Neural progenitor cell (in vitro differentiated cells): Measurements from ENCODE around the gene GOLGA6L2. TPM values are rescaled to one million over a fixed set of nuclear protein-coding genes. Genes with fewer than 3 reads are reported as not detected.

Source experiments
- DNase-seq: peaks from one replicate; pipeline ENCODE4 v3.0.0-alpha.2; 2016; ENCODE audit warnings: low spot score
- H2AFZ ChIP-seq: fragments of 200-600 bp; sonication (generic); replicated peaks from 2 replicates; pipeline ENCODE4 v1.6.1; 2016; ENCODE audit warnings: antibody characterized with exemption
- H3F3A ChIP-seq: fragments of 200-600 bp; sonication (generic); 2 replicates; pipeline ENCODE4 v1.6.1; 2016; ENCODE audit warnings: antibody characterized with exemption, low read depth
- H3K27ac ChIP-seq: fragments of 200-600 bp; sonication (generic); 2 replicates; pipeline ENCODE4 v1.5.1; 2016; ENCODE audit warnings: mild to moderate bottlenecking
- H3K27me3 ChIP-seq: fragments of 200-600 bp; sonication (generic); 2 replicates; pipeline ENCODE4 v1.6.1; 2016; ENCODE audit warnings: mild to moderate bottlenecking, moderate library complexity
- H3K36me3 ChIP-seq: fragments of 200-600 bp; sonication (generic); 2 replicates; pipeline ENCODE4 v1.5.1; 2016
- H3K4me1 ChIP-seq: fragments of 200-600 bp; sonication (generic); 2 replicates; pipeline ENCODE4 v1.6.1; 2016; ENCODE audit warnings: mixed run types
- H3K4me2 ChIP-seq: fragments of 200-600 bp; sonication (generic); 2 replicates; pipeline ENCODE4 v1.6.1; 2016
- H3K4me3 ChIP-seq: fragments of 200-600 bp; sonication (generic); 2 replicates; pipeline ENCODE4 v1.5.1; 2016
- H3K79me2 ChIP-seq: fragments of 200-600 bp; sonication (generic); 2 replicates; pipeline ENCODE4 v1.6.1; 2016; ENCODE audit warnings: low read depth
- H3K9ac ChIP-seq: fragments of 200-600 bp; sonication (generic); 2 replicates; pipeline ENCODE4 v1.6.1; 2016
- H3K9me3 ChIP-seq: fragments of 200-600 bp; sonication (generic); 2 replicates; pipeline ENCODE4 v1.5.1; 2016; ENCODE audit warnings: low read depth
- H4K20me1 ChIP-seq: fragments of 200-600 bp; sonication (generic); 2 replicates; pipeline ENCODE4 v1.6.1; 2016; ENCODE audit warnings: low read depth
- H3K27ac Mint-ChIP-seq: 3 replicates; pipeline ENCODE4 v1.8.0; 2021; ENCODE audit warnings: mixed read lengths
- H3K27me3 Mint-ChIP-seq: 2 replicates; pipeline ENCODE4 v1.8.0; 2022; ENCODE audit warnings: low read depth, mild to moderate bottlenecking, inconsistent platforms, moderate library complexity, mixed read lengths; ENCODE audit not compliant: insufficient read depth
- H3K36me3 Mint-ChIP-seq: 3 replicates; pipeline ENCODE4 v1.8.0; 2021; ENCODE audit warnings: mixed read lengths
- H3K4me1 Mint-ChIP-seq: 3 replicates; pipeline ENCODE4 v1.8.0; 2021; ENCODE audit warnings: mixed read lengths
- H3K4me3 Mint-ChIP-seq: 3 replicates; pipeline ENCODE4 v1.8.0; 2021; ENCODE audit warnings: mild to moderate bottlenecking, moderate library complexity, mixed read lengths
- H3K9me3 Mint-ChIP-seq: 3 replicates; pipeline ENCODE4 v1.8.0; 2020; ENCODE audit warnings: mixed read lengths
- CTCF ChIP-seq: fragments of 200-600 bp; sonication (generic); IDR thresholded peaks from 2 replicates; pipeline ENCODE4 v1.5.1; 2017; ENCODE audit warnings: antibody characterized with exemption, mild to moderate bottlenecking
- EZH2 ChIP-seq: fragments of 200-600 bp; sonication (generic); IDR thresholded peaks from 2 replicates; pipeline ENCODE4 v1.6.1; 2017; ENCODE audit warnings: antibody characterized with exemption, mild to moderate bottlenecking, moderate library complexity
- EZH2phosphoT487 ChIP-seq: fragments of 200-600 bp; sonication (generic); IDR thresholded peaks from 2 replicates; pipeline ENCODE4 v1.6.1; 2017; ENCODE audit warnings: antibody characterized with exemption
- total RNA-seq: library from RNA; depleted of rRNA; stranded (reverse); fragments of >200 nt; gene quantifications from 2 replicates; pipeline ENCODE4 v1.2.3, GENCODE V29; 2015; ENCODE audit warnings: low replicate concordance

Gene GOLGA6L2, protein sequence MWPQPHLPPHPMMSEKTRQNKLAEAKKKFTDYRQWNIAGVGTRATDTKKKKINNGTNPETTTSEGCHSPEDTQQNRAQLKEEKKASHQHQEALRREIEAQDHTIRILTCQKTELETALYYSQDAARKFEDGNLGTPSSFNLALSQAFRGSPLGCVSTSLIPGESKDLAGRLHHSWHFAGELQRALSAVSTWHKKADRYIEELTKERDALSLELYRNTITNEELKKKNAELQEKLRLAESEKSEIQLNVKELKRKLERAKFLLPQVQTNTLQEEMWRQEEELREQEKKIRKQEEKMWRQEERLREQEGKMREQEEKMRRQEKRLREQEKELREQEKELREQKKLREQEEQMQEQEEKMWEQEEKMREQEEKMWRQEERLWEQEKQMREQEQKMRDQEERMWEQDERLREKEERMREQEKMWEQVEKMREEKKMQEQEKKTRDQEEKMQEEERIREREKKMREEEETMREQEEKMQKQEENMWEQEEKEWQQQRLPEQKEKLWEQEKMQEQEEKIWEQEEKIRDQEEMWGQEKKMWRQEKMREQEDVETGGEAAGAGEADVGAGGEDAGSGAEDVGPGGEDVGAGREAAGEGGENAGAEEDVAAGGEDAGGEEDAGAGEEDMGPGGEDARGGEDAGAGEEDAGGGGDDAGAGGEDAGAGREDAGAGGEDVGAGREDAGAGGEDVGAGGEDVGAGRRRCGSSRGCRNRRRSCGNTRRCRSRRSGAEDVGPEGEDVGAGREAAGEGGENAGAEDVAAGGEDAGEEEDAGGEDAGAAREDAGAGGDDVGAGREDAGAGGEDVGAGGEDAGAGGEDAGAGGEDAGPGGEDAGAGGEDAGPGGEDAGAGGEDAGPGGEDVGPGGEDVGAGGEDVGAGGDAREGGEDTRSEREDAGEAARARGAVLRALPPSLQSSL
- not detected in 2 replicates for total RNA-seq

GRCh38 chr15:23447107-23447500 lies at the start of gene GOLGA6L2:
Gene GOLGA6L2 (minus strand): TSS chr15:23447243. CDS start chr15:23447181, 62 bp downstream.
- no peaks in the 10 kb centered on the region for H3F3A ChIP-seq
- H3K9ac ChIP-seq, result no peak within 1 kb of the TSS
- Mint-ChIP-seq H3K36me3 (no peaks in the 10 kb centered on the region), H3K4me1 (no peaks in the 10 kb centered on the region), H3K9me3 (peaks cover 21% of the 10 kb centered on the region), H3K27ac (no peak within 1 kb of the TSS), H3K4me3 (no peak within 1 kb of the TSS), H3K27me3 (no peaks in the 10 kb centered on the region)
- no peak within 1 kb of the TSS for H3K4me2 ChIP-seq
- H3K4me3 ChIP-seq, result no peak within 1 kb of the TSS
- H3K4me1 ChIP-seq, result no peaks in the 10 kb centered on the region
- H3K27ac ChIP-seq, result no peak within 1 kb of the TSS
- H3K27me3 ChIP-seq, result no peaks in the 10 kb centered on the region
- no peak within 1 kb of the TSS for H2AFZ ChIP-seq
- no peaks in the 10 kb centered on the region for H4K20me1 ChIP-seq
- no peak for DNase-seq
- TF ChIP-seq CTCF, result no peak
- no peak for TF ChIP-seq EZH2
- TF ChIP-seq EZH2phosphoT487, result no peak
- no peaks in the 10 kb centered on the region for H3K79me2 ChIP-seq
- H3K9me3 ChIP-seq, result no peaks in the 10 kb centered on the region
- no peaks in the 10 kb centered on the region for H3K36me3 ChIP-seq

GRCh38 chr15:23484870-23485269 lies 37.8 kb upstream of the GOLGA6L2 start:
- H3K27me3 Mint-ChIP-seq, result no peaks in the 10 kb centered on the region
- H3K27ac Mint-ChIP-seq, result no peak overlapping the region

GRCh38 chr15:23483821-23484299 lies 36.8 kb upstream of the GOLGA6L2 start:
- no peak overlapping the region for H2AFZ ChIP-seq
- no peaks in the 10 kb centered on the region for H3K36me3 Mint-ChIP-seq
- no peaks in the 10 kb centered on the region for H3K36me3 ChIP-seq
- no peaks in the 10 kb centered on the region for H3K9me3 ChIP-seq
- no peak overlapping the region for H3K4me3 ChIP-seq
- H3K4me3 Mint-ChIP-seq, result no peak overlapping the region
- H3F3A ChIP-seq, result no peaks in the 10 kb centered on the region
- no peak overlapping the region for H3K27ac ChIP-seq
- TF ChIP-seq EZH2, result no peak
- TF ChIP-seq CTCF, result no peak
- no peak for TF ChIP-seq EZH2phosphoT487
- H3K4me1 ChIP-seq, result no peaks in the 10 kb centered on the region
- no peak overlapping the region for H3K4me2 ChIP-seq
- no peak overlapping the region for H3K27ac Mint-ChIP-seq
- H3K27me3 ChIP-seq, result no peaks in the 10 kb centered on the region
- no peaks in the 10 kb centered on the region for H3K79me2 ChIP-seq
- peaks cover 2% of the 10 kb centered on the region for H3K9me3 Mint-ChIP-seq
- no peak for DNase-seq
- H3K27me3 Mint-ChIP-seq, result no peaks in the 10 kb centered on the region
- no peaks in the 10 kb centered on the region for H4K20me1 ChIP-seq
- no peaks in the 10 kb centered on the region for H3K4me1 Mint-ChIP-seq
- no peak overlapping the region for H3K9ac ChIP-seq

More at GRCh38 chr15:23484870-23485269, 37.8 kb upstream of the GOLGA6L2 start:
- Mint-ChIP-seq H3K4me3 (no peak overlapping the region), H3K9me3 (peaks cover 2% of the 10 kb centered on the region), H3K4me1 (no peaks in the 10 kb centered on the region), H3K36me3 (no peaks in the 10 kb centered on the region)
- Histone ChIP-seq H3K9ac (no peak overlapping the region), H3K4me1 (no peaks in the 10 kb centered on the region), H3K79me2 (no peaks in the 10 kb centered on the region), H3K36me3 (no peaks in the 10 kb centered on the region), H4K20me1 (no peaks in the 10 kb centered on the region), H3K27me3 (no peaks in the 10 kb centered on the region), H2AFZ (no peak overlapping the region), H3F3A (no peaks in the 10 kb centered on the region), H3K4me2 (no peak overlapping the region), H3K27ac (no peak overlapping the region), H3K9me3 (no peaks in the 10 kb centered on the region), H3K4me3 (no peak overlapping the region)
- TF ChIP-seq EZH2phosphoT487, result no peak
- no peak for TF ChIP-seq EZH2
- TF ChIP-seq CTCF, result no peak
- DNase-seq, result no peak
